Hypothalamus (tissue), 51 donors: ENCODE measurements around the gene TIRAP.

ENCODE experiments used
- DNase-seq, 51 donors: peaks; one replicate each; lab custom pipeline; 2025; lab: John Stamatoyannopoulos, UW

TIRAP gene

DNA sequence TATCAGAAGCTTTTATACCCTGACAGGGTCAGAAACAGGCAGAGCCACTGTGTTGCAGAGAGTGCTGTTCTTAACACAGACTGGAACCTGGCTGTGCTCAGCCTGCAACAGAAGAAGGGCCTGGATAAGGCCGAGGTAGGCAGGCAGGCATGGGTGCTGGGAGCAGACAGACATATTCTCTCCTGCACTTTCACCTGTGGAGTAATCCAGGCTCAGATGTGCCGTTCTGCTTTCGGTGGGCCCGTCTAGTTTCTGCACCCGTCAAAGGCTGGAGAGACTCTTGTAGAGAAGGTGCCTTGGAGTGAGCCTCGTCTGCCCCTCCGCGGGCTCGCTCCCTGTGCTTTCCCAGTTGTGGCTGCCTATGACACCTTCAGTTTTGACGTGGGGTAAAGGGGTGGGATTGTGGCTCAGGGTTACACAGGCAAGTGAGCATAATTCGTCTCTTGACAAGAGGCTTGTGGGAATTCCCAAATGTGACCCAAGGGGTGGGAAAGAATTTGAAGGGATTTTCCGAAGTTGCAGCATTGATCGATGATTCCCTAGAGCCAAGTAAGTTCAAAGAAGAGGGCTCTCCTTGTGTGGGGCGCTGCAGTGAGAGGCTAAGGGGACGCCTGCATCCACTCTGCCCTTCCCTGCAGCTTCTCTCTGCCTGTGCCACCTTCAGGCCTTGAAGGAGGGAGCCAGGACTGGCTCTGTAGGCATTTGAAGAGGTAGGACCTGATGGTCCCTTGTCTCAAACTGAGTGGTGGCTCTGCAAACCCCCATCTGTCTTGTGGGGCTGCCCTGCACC is 56.4 kb downstream of the TIRAP start:
- no peak for DNase-seq

DNA sequence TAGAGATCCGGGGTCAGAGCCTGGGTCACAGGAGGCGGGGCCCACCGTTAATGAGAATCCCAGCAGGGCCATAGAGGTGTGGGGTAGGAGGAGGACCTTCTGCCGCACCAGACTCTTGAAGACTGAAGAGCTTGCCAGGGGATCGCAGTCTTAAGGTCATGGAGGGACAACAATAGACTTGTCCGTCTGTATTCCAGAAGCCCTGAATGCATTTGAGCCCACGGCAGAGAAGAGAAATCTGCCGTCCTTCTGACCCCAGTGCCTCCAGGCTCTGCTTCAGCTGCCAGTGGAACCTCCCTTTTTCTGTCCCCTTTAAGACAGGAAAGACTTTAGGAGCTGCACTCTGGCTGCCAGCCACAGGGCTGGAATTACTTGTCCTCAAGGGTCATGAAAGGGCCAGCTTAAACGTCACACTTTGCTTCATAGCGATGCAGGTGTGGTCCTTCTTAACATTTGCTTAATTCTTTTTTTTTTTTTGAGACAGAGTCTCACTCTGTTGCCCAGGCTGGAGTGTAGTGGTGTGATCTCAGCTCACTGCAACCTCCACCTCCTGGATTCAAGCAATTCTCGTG is 57.1 kb downstream of the TIRAP start:
- no peak for DNase-seq

DNA sequence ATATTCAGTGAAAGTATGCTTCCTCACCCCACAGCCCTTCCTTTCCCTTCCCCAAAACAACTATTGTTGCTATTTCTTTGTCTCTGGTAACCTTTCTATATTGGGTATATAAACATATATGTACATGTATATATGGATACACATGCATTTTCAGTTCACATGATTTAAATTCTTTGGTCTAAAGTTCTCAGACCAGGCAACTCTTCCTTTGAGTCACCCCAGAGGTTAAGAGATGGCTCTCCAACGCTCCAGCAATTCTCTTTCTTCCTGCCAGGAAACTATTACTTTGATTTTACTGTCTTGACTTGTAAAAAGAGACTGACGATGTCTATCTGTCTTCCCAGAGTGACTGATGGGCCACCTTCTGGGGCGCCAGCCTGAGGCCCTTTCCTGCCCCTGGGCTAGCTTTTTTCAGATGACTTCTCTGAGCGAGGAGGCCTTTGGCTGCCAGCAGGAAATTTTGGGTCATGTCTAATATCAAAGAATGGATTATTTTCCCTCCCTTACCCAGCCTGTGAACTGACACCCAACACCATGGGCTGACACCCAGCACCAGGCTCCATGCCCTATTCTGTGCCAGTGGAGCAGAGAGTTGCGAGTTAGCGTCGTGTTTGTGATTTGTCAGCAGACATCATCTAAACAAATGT is 58.2 kb downstream of the TIRAP start:
- no peak for DNase-seq

DNA sequence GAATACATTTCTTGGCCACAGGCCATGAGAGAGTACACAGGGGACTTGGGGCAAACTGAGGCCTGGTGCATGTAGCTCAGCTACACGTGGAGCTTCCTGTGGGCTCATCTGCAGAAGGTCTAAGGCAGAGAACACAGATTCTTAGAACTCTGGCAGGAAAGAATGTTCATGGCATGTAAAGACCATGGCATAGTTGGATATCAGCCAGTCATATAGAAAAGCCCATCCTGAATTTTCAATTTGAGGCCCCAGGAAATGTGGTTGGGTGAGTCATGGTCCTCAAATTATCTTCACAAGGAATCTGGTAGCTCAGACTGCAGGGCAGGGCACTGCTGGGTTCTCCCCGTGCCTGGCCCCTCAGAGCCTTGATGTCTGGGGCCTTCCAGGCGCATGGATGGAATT is 58.9 kb downstream of the TIRAP start:
- DNase-seq, result no peak

DNA sequence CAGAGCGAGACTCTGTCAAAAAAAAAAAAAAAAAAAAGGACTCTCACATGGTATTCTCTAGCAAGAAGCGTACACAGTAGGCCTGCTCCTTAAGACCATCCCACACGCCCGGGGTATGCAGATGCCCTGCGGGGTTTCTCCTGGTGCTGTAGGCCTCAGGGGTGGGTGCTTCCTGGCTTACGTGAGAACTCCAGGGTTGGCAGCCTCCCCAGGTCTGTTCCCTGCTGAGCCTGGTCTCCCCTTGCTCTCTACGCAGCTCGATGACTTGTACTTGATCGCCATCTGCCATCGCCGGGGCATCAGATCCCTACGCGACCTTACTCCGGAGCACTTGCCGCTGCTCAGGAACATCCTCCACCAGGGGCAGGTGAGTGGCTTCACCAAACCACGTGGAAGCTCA is 60.2 kb downstream of the TIRAP start:
- DNase-seq, result no peak
